IMR-90 (cell line): Measurements from ENCODE around the gene CPNE4. TPM values are rescaled to one million over a fixed set of nuclear protein-coding genes. Genes with fewer than 3 reads are reported as not detected.

Experiments
- ATAC-seq: fragments of 200-7000 bp; cut with Tn5 transposase; 2 replicates; pipeline ENCODE4 v1.9.1; 2020; ENCODE audit warnings: low read depth, mild to moderate bottlenecking, moderate library complexity
- BruUV-seq: library from RNA; stranded (reverse); fragments of 400-500 nt; replicated peaks from 2 replicates; lab custom pipeline; 2021; lab: Mats Ljungman, UMichigan
- CTCF ChIA-PET: fragments of 300-600 bp; formaldehyde crosslinking; extraction: SDS; loops from one replicate; lab custom pipeline; 2021; ENCODE audit warnings: antibody characterized with exemption; lab: Yijun Ruan, JAX
- POLR2A ChIA-PET: fragments of 300-600 bp; sonication (Branson Sonifier 250); formaldehyde crosslinking; loops from one replicate; lab custom pipeline; 2022; ENCODE audit warnings: antibody characterized with exemption; ENCODE audit not compliant: unreplicated experiment; lab: Charles Lee
- DNase-seq: peaks from one replicate; pipeline ENCODE4 v3.0.0; 2013
- H2AFZ ChIP-seq: replicated peaks from 2 replicates; pipeline ENCODE3; 2013; ENCODE audit warnings: low read length, mild to moderate bottlenecking; ENCODE audit not compliant: poor library complexity
- H2AK5ac ChIP-seq: 2 replicates; pipeline ENCODE4 v1.6.1; 2013; ENCODE audit warnings: low read depth, low read length, inconsistent platforms
- H2AK9ac ChIP-seq: replicated peaks from 2 replicates; pipeline ENCODE3; 2013; ENCODE audit warnings: mild to moderate bottlenecking, low read depth, low read length, moderate library complexity; ENCODE audit not compliant: poor library complexity
- H2BK120ac ChIP-seq: 2 replicates; pipeline ENCODE4 v1.6.1; 2013; ENCODE audit warnings: low read depth, low read length, inconsistent platforms
- H2BK15ac ChIP-seq: 3 replicates; pipeline ENCODE4 v1.6.1; 2013; ENCODE audit warnings: low read depth, low read length, inconsistent platforms
- H2BK20ac ChIP-seq: 2 replicates; pipeline ENCODE4 v1.6.1; 2013; ENCODE audit warnings: low read depth, mild to moderate bottlenecking, inconsistent platforms, low read length, moderate library complexity
- H2BK5ac ChIP-seq: 2 replicates; pipeline ENCODE4 v1.6.1; 2013; ENCODE audit warnings: mild to moderate bottlenecking, low read depth, low read length, inconsistent platforms; ENCODE audit not compliant: poor library complexity, severe bottlenecking
- H3K14ac ChIP-seq: replicated peaks from 2 replicates; pipeline ENCODE4 v1.6.1; 2013; ENCODE audit warnings: low read depth, low read length, inconsistent platforms
- H3K18ac ChIP-seq: 2 replicates; pipeline ENCODE4 v1.6.1; 2013; ENCODE audit warnings: low read depth, low read length, control low read depth
- H3K23ac ChIP-seq: 2 replicates; pipeline ENCODE4 v1.6.1; 2013; ENCODE audit warnings: low read depth, low read length, inconsistent platforms
- H3K27ac ChIP-seq: 2 replicates; pipeline ENCODE4 v1.5.1; 2013; ENCODE audit warnings: mild to moderate bottlenecking, control low read depth, low read length; ENCODE audit not compliant: insufficient read depth
- H3K27me3 ChIP-seq: 2 replicates; pipeline ENCODE4 v1.6.1; 2013; ENCODE audit warnings: low read length; ENCODE audit not compliant: control insufficient read depth, insufficient read depth
- H3K36me3 ChIP-seq: 2 replicates; pipeline ENCODE4 v1.6.1; 2013; ENCODE audit warnings: low read length, mixed read lengths; ENCODE audit not compliant: control insufficient read depth, insufficient read depth
- H3K4ac ChIP-seq: 2 replicates; pipeline ENCODE4 v1.6.1; 2013; ENCODE audit warnings: low read depth, low read length, inconsistent platforms
- H3K4me1 ChIP-seq: 2 replicates; pipeline ENCODE4 v1.6.1; 2013; ENCODE audit warnings: low read length, mixed read lengths; ENCODE audit not compliant: control insufficient read depth, insufficient read depth
- H3K4me2 ChIP-seq: 2 replicates; pipeline ENCODE4 v1.6.1; 2013; ENCODE audit warnings: low read depth, mild to moderate bottlenecking, control low read depth, low read length, moderate library complexity
- H3K4me3 ChIP-seq: 2 replicates; pipeline ENCODE4 v1.5.1; 2013; ENCODE audit warnings: low read depth, mild to moderate bottlenecking, control low read depth, low read length, moderate library complexity; ENCODE audit not compliant: insufficient read depth
- H3K56ac ChIP-seq: 2 replicates; pipeline ENCODE4 v1.6.1; 2013; ENCODE audit warnings: low read length, inconsistent platforms; ENCODE audit not compliant: insufficient read depth; ENCODE audit errors: extremely low read depth
- H3K79me1 ChIP-seq, 2 experiments: 2 replicates each; pipeline ENCODE4 v1.6.1; 2013; ENCODE audit warnings: low read length in 2 of 2, inconsistent platforms in 1 of 2, low read depth in 1 of 2
- H3K9ac ChIP-seq: 2 replicates; pipeline ENCODE4 v1.6.1; 2013; ENCODE audit warnings: low read depth, low read length, control low read depth
- H3K9me1 ChIP-seq: 2 replicates; pipeline ENCODE4 v1.6.1; 2013; ENCODE audit warnings: low read length, inconsistent platforms; ENCODE audit not compliant: insufficient read depth
- H3K9me3 ChIP-seq: 2 replicates; pipeline ENCODE4 v1.6.1; 2013; ENCODE audit warnings: low read length; ENCODE audit not compliant: control insufficient read depth, insufficient read depth
- H4K20me1 ChIP-seq: 2 replicates; pipeline ENCODE4 v1.6.1; 2013; ENCODE audit warnings: low read length, inconsistent platforms; ENCODE audit not compliant: insufficient read depth
- H4K5ac ChIP-seq: 2 replicates; pipeline ENCODE4 v1.6.1; 2013; ENCODE audit warnings: mild to moderate bottlenecking, low read depth, low read length, control low read depth
- H4K8ac ChIP-seq, 2 experiments: 2 replicates each; pipeline ENCODE4 v1.6.1; 2013; ENCODE audit warnings: low read depth in 2 of 2, low read length in 2 of 2, control low read depth in 1 of 2, inconsistent platforms in 1 of 2
- H4K91ac ChIP-seq: 2 replicates; pipeline ENCODE4 v1.6.1; 2013; ENCODE audit warnings: low read depth, low read length, inconsistent platforms; ENCODE audit not compliant: insufficient read depth
- CEBPB ChIP-seq: IDR thresholded peaks from 2 replicates; pipeline ENCODE4 v1.6.1; 2012; ENCODE audit warnings: low read depth, low read length, improper control_type of control experiment
- MAFK ChIP-seq: IDR thresholded peaks from 2 replicates; pipeline ENCODE4 v1.6.1; 2012; ENCODE audit warnings: low read depth, low read length, improper control_type of control experiment
- MAZ ChIP-seq: IDR thresholded peaks from 2 replicates; pipeline ENCODE4 v1.6.1; 2012; ENCODE audit warnings: low read depth, mild to moderate bottlenecking, low read length, improper control_type of control experiment, moderate library complexity, borderline replicate concordance
- MXI1 ChIP-seq: IDR thresholded peaks from 2 replicates; pipeline ENCODE4 v1.6.1; 2012; ENCODE audit warnings: low read depth, mild to moderate bottlenecking, low read length, moderate library complexity, borderline replicate concordance
- NFE2L2 ChIP-seq: fragments of 150-350 bp; IDR thresholded peaks from 2 replicates; pipeline ENCODE4 v1.6.1; 2016; ENCODE audit warnings: low read depth, mild to moderate bottlenecking, low read length
- POLR2A ChIP-seq: IDR thresholded peaks from 2 replicates; pipeline ENCODE4 v1.6.1; 2012; ENCODE audit warnings: mild to moderate bottlenecking, low read depth, low read length
- RAD21 ChIP-seq: IDR thresholded peaks from 2 replicates; pipeline ENCODE4 v1.6.1; 2012; ENCODE audit warnings: low read length, improper control_type of control experiment
- RFX5 ChIP-seq: IDR thresholded peaks from 2 replicates; pipeline ENCODE4 v1.8.0; 2012; ENCODE audit warnings: low read depth, mild to moderate bottlenecking, low read length, moderate library complexity
- SMC3 ChIP-seq: fragments of 150-350 bp; IDR thresholded peaks from 2 replicates; pipeline ENCODE4 v1.6.1; 2016; ENCODE audit warnings: low read depth, mild to moderate bottlenecking, antibody characterized with exemption, low read length, moderate library complexity
- WGBS, 2 experiments: methylation state at CpG; one replicate each; pipeline versions ENCODE4 v1.1.5 to v1.1.7; 2013; ENCODE audit warnings: missing lambda C conversion rate in 2 of 2; ENCODE audit not compliant: insufficient read length in 1 of 2; ENCODE audit errors: extremely low coverage in 2 of 2; 5-methylcytosine and 5-hydroxymethylcytosine counted together
- dilution Hi-C: fragments of 300-500 bp; cut with HindIII; formaldehyde crosslinking; loops from one replicate; pipeline ENCODE4 v1.14.3; 2018; ENCODE audit warnings: low sequenced_read_pairs; ENCODE audit not compliant: unreplicated experiment
- in situ Hi-C: fragments of 300-500 bp; cut with MboI; formaldehyde crosslinking; loops from 3 replicates; pipeline ENCODE4 v1.14.3; 2019; ENCODE audit warnings: low sequenced_read_pairs, inconsistent platforms, mixed read lengths
- intact Hi-C: fragments of 100-400 bp; cut with micrococcal nuclease; formaldehyde crosslinking; loops from 2 replicates; pipeline ENCODE4 v1.10.0; 2022
- polyA plus RNA-seq, 3 experiments: library from polyadenylated mRNA; depleted of rRNA; stranded (reverse); fragments of >200 nt; gene quantifications; 2 replicates each; pipeline ENCODE4 v1.2.3, GENCODE V29; 2012; ENCODE audit warnings: low replicate concordance in 1 of 3
- total RNA-seq: library from RNA; depleted of rRNA; stranded (reverse); fragments of >200 nt; gene quantifications from 2 replicates; pipeline ENCODE4 v1.2.3, GENCODE V29; 2012
- TF ChIP-seq, protein P1 (sequence below): fragments of 150-350 bp; IDR thresholded peaks from 2 replicates; pipeline ENCODE4 v1.6.1; 2016; ENCODE audit warnings: low read depth, mild to moderate bottlenecking, low read length, moderate library complexity, borderline replicate concordance

CPNE4 gene
- total and polyA plus RNA-seq, 2 of the 4 experiments (the other 2 are of a cell fraction) = not detected

DNA sequence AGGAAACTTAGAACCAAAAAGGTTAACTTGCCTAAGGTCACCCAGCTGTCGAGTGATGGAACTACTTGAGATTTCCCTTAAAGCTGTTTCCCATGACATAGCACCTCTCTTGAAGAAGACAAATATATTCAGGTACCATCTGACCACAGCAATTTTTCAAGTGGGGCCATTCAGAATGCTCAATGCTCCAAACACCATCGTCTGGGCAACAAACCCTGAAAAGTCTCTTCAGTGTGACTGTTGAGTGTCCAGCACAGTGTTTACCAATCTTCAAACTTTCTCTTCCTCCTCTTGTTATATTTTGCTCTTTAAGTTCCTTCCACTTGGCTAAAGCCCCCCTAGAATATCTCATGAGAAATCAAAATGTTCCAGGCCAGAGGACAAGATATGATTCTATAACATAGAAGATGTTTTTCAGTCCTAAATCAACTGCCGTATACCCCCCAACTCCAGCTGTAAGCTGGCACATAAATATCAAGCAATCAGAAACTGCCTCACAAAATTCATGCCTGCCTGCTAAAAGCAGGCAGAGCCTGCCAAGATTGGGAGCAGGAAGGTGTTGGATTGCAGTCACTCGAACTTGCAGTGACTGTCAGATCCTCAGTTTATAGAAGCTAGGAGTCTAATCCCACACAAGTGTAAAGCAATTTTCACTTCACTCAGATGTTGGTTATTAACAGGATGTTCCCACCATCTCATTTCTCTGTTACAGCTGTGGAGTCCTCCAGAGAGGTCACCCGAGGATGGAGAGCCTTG, 301.6 kb downstream of the CPNE4 start:
- no peak overlapping the region for H3K56ac ChIP-seq
- H3K14ac ChIP-seq = no peak overlapping the region
- H4K8ac ChIP-seq = no peak overlapping the region
- no peak overlapping the region for H4K5ac ChIP-seq
- no peak overlapping the region for H2BK20ac ChIP-seq
- dilution Hi-C loops = no loop called here
- no peaks in the 10 kb centered on the region for H4K20me1 ChIP-seq
- ChIA-PET POLR2A (no interaction called here), CTCF (no interaction called here)
- H2AFZ ChIP-seq = no peak overlapping the region
- H3K9ac ChIP-seq = no peak overlapping the region
- H2AK5ac ChIP-seq = no peak overlapping the region
- no peak for TF ChIP-seq RAD21
- TF ChIP-seq NFE2L2 = no peak
- TF ChIP-seq MAFK = no peak
- no peak for TF ChIP-seq POLR2A
- TF ChIP-seq MXI1 = no peak
- TF ChIP-seq RFX5 = no peak
- TF ChIP-seq, protein P1, sequence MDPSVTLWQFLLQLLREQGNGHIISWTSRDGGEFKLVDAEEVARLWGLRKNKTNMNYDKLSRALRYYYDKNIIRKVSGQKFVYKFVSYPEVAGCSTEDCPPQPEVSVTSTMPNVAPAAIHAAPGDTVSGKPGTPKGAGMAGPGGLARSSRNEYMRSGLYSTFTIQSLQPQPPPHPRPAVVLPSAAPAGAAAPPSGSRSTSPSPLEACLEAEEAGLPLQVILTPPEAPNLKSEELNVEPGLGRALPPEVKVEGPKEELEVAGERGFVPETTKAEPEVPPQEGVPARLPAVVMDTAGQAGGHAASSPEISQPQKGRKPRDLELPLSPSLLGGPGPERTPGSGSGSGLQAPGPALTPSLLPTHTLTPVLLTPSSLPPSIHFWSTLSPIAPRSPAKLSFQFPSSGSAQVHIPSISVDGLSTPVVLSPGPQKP = no peak
- no peak for TF ChIP-seq SMC3
- TF ChIP-seq MAZ = no peak
- no peak for TF ChIP-seq CEBPB
- H3K4me2 ChIP-seq = no peak overlapping the region
- no peak overlapping the region for H3K4me3 ChIP-seq
- H3K9me3 ChIP-seq = no peaks in the 10 kb centered on the region
- H3K27me3 ChIP-seq = no peaks in the 10 kb centered on the region
- H2BK5ac ChIP-seq = no peak overlapping the region
- no peak for ATAC-seq
- H3K18ac ChIP-seq = no peak overlapping the region
- in situ Hi-C loops = no loop called here
- no peaks in the 10 kb centered on the region for H3K4me1 ChIP-seq
- H3K4ac ChIP-seq = no peak overlapping the region
- no peaks in the 10 kb centered on the region for H3K9me1 ChIP-seq
- no peak overlapping the region for H2AK9ac ChIP-seq
- DNase-seq = no peak
- no peak overlapping the region for H4K91ac ChIP-seq
- no peak overlapping the region for H2BK15ac ChIP-seq
- H2BK120ac ChIP-seq = no peak overlapping the region
- no CpG with 5 or more reads among the region's 5 CpGs for WGBS, 2 experiments
- no peak overlapping the region for H3K27ac ChIP-seq
- no peak overlapping the region for H3K23ac ChIP-seq
- no peaks in the 10 kb centered on the region for H3K79me1 ChIP-seq
- H3K36me3 ChIP-seq = no peaks in the 10 kb centered on the region
- intact Hi-C loops = no loop called here
- no TSS peak for BruUV-seq
